Loucy (cell line): ENCODE results near the gene GRK6.

Source experiments
- EZH2phosphoT487 ChIP-seq: fragments of 200-600 bp; IDR thresholded peaks from 2 replicates; pipeline ENCODE4 v1.6.1; 2018; ENCODE audit warnings: antibody characterized with exemption, mild to moderate bottlenecking, moderate library complexity, borderline replicate concordance
- TF ChIP-seq, protein P1 (sequence below): fragments of 200-600 bp; sonication (generic); conservative IDR thresholded peaks from 2 replicates; pipeline ENCODE4 v1.5.1; 2014; ENCODE audit warnings: mild to moderate bottlenecking, antibody characterized with exemption, low read length

DNA sequence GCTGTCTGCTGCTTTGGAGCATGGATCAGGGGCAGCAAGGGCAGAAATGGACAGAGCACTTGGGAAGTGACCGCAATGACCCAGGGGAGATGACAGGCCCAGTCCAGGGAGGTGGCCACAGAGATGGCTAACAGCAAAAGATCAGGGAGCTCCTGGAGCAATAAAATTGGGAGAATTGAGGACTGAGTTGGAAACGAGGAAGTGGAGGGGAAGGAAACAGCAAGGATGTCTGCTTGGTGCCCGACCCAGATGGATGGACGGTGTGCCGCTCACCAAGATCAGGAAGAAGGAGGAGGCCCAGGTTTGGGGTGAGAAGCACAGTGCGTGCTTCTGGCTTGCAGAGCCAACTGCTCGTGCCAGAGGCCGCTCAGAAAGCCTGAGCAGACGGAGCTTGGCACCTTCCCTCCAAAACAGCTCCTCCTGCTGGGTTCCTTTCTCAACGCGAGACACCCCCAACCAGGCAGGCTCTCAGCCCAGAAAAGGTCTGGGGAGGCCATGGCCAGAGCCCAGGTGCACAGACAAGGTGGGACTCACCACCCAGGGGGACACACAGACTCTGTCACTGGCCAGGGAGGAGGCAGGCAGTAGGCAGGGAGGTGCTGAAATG, 44.0 kb upstream of the GRK6 start:
- TF ChIP-seq, protein P1, sequence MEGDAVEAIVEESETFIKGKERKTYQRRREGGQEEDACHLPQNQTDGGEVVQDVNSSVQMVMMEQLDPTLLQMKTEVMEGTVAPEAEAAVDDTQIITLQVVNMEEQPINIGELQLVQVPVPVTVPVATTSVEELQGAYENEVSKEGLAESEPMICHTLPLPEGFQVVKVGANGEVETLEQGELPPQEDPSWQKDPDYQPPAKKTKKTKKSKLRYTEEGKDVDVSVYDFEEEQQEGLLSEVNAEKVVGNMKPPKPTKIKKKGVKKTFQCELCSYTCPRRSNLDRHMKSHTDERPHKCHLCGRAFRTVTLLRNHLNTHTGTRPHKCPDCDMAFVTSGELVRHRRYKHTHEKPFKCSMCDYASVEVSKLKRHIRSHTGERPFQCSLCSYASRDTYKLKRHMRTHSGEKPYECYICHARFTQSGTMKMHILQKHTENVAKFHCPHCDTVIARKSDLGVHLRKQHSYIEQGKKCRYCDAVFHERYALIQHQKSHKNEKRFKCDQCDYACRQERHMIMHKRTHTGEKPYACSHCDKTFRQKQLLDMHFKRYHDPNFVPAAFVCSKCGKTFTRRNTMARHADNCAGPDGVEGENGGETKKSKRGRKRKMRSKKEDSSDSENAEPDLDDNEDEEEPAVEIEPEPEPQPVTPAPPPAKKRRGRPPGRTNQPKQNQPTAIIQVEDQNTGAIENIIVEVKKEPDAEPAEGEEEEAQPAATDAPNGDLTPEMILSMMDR: peak; percentile 48
- no peak for TF ChIP-seq EZH2phosphoT487
